Epithelial cell of proximal tubule (primary cell): ENCODE results near the gene PAIP1. TPM values are rescaled to one million over a fixed set of nuclear protein-coding genes. Genes with fewer than 3 reads are reported as not detected.
"Not testable (repeated sequence)": the region's sequence is repeated elsewhere in the genome, so short reads cannot be mapped to it uniquely, and the experiment has no call there.

Experiments used
- DNase-seq: peaks from one replicate; pipeline ENCODE4 v3.0.0-alpha.2; 2011; ENCODE audit warnings: low read depth
- H3K4me3 ChIP-seq: 2 replicates; pipeline ENCODE4 v1.5.1; 2011; ENCODE audit warnings: low read depth, mild to moderate bottlenecking, low read length
- total RNA-seq: library from RNA; depleted of rRNA; stranded (reverse); fragments of >200 nt; gene quantifications from 2 replicates; pipeline ENCODE4 v1.2.3, GENCODE V29; 2015
- TF ChIP-seq, protein P1 (sequence below): conservative IDR thresholded peaks from 2 replicates; pipeline ENCODE4 v1.5.1; 2012; ENCODE audit warnings: low read depth, mild to moderate bottlenecking, low read length

PAIP1 gene
- total RNA-seq, 1 donor from 2014 or later: 98.4 TPM

DNA sequence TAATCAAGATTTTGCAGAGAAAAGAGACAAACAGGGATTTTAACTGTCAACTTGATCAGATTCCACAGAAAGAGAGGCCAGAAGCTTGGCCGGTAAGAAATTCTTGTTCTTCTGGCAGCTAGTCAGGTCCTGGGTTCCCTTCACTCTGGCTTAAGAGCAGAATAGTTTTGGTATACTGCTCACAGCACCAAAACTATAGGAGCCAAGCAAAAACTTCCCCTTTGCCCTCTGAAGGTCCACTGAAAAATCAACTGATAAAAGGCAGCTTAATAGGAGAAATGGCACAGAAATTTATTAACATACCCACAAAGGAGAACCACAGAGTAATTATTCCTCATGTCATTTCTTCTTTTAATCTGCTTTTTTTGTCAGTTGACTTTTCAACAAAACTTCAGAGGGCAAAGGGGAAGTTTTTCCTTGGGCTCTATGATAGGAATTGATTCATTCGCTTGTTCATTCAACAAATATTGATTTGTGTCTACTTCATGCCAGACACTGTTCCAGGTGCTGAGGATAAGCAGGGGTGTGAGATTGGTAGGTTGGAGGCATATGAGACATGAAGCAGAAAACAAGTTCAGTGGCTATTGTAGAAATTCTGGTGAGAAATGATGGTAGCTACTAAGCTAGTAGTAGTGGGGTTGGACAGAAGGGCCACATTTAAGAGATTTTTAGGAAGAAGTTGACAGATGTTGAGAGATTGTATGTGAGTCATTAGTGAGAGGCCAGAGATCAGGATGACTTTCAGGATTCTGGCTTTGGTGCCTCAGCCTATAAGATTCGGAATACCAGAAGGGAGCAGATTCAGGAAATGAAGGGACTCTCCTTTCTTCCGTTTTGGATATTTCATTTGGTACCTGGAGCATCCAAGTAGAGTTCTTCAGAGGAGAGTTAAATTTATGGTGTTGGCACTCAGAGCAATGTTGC is 25.5 kb upstream of the PAIP1 start:
- H3K4me3 ChIP-seq: no peak overlapping the region
- TF ChIP-seq, protein P1, sequence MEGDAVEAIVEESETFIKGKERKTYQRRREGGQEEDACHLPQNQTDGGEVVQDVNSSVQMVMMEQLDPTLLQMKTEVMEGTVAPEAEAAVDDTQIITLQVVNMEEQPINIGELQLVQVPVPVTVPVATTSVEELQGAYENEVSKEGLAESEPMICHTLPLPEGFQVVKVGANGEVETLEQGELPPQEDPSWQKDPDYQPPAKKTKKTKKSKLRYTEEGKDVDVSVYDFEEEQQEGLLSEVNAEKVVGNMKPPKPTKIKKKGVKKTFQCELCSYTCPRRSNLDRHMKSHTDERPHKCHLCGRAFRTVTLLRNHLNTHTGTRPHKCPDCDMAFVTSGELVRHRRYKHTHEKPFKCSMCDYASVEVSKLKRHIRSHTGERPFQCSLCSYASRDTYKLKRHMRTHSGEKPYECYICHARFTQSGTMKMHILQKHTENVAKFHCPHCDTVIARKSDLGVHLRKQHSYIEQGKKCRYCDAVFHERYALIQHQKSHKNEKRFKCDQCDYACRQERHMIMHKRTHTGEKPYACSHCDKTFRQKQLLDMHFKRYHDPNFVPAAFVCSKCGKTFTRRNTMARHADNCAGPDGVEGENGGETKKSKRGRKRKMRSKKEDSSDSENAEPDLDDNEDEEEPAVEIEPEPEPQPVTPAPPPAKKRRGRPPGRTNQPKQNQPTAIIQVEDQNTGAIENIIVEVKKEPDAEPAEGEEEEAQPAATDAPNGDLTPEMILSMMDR: no peak
- DNase-seq: no peak

DNA sequence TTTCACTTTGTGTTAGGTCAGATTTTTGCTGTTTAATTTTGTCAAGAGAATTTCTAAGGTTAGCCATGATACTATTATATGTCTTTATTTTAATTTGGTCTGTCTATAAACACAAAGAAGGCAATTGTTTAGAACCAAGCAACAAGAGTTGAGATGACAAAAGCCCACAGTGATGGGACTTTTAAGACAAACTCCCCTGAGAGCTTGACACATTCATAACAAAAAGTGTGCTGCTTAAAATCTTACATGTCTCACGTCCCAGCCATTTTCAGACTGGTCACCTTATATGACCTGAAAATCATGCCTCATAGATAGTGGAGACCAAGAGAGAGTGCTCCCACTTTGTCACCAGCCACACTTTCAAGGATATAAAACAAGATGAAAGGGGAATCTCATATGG is 24.5 kb upstream of the PAIP1 start:
- TF ChIP-seq, protein P1: no peak
- H3K4me3 ChIP-seq: no peak overlapping the region
- no peak for DNase-seq

DNA sequence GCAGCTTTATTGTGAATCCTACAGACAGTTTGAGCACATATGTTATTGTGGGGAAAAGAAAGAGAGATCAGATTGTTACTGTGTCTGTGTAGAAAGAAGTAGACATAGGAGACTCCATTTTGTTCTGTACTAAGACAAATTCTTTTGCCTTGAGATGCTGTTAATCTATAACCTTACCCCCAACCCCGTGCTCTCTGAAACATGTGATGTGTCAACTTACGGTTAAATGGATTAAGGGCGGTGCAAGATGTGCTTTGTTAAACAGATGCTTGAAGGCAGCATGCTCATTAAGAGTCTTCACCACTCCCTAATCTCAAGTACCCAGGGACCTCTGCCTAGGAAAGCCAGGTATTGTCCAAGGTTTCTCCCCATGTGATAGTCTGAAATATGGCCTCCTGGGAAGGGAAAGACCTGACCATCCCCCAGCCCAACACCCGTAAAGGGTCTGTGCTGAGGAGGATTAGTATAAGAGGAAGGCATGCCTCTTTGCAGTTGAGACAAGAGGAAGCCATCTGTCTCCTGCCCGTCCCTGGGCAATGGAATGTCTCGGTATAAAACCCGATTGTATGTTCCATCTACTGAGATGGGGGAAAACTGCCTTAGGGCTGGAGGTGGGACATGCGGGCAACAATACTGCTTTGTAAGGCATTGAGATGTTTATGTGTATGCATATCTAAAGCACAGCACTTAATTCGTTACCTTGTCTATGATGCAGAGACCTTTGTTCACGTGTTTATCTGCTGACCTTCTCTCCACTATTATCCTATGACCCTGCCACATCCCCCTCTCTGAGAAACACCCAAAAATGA is 23.7 kb upstream of the PAIP1 start:
- not testable (repeated sequence) for H3K4me3 ChIP-seq, DNase-seq

DNA sequence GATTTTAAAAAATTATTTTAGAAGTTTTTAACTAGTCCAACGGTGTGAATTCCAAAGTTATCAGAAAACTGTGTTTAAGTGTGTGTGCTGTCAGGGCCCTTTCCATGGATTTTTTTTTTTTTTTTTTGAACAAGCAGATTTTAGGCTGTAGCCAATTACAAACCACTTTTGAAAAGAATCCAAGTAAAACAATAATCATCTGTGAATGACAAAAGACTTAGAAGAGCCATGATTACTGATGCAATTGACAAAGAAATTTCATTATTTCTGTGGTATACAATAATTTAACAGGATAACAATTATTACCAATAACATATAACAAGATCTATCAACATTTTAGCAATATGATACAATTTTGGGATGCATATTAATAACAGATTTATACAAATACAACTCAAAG is 16.2 kb upstream of the PAIP1 start:
- TF ChIP-seq, protein P1: no peak
- H3K4me3 ChIP-seq: no peak overlapping the region
- DNase-seq: no peak

DNA sequence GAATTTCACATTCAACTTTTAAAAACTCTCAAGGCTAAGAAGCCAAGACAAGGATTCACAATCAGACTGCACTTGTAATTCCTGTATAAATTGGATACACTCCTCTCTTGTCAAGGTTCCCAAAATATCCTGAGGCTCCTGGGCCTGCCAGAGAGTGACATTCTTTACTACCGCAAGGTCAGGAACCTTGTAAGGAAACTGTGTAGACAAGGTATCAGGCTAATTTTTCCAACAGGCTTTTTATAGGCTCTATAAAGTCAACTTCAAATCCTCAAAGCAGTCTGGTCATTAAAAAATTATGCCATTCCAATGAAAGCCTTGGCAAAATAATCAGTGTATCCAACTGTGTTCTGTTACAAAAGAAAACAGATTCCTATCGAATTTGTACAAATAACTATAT is 15.5 kb upstream of the PAIP1 start:
- H3K4me3 ChIP-seq: no peak overlapping the region
- TF ChIP-seq, protein P1: no peak
- no peak for DNase-seq

DNA sequence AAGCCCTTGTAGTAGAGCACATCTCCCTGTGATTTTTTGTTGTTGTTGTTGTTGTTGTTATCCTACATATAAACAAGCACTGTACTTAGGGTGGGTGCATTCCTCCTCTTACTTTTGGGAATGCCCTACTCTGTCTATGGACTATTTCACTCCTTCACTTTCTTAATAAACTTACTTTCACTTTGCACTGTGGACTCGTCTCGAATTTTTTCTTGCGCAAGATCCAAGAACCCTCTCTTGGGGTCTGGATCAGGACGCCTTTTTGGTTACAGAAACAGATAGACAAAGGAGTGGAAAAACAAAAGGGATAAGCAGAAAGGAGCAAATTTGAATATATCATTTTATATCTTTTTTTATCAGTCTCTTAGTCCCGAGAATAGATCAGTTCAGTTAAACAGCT is 14.4 kb upstream of the PAIP1 start:
- TF ChIP-seq, protein P1: no peak
- DNase-seq: no peak
- H3K4me3 ChIP-seq: no peak overlapping the region

DNA sequence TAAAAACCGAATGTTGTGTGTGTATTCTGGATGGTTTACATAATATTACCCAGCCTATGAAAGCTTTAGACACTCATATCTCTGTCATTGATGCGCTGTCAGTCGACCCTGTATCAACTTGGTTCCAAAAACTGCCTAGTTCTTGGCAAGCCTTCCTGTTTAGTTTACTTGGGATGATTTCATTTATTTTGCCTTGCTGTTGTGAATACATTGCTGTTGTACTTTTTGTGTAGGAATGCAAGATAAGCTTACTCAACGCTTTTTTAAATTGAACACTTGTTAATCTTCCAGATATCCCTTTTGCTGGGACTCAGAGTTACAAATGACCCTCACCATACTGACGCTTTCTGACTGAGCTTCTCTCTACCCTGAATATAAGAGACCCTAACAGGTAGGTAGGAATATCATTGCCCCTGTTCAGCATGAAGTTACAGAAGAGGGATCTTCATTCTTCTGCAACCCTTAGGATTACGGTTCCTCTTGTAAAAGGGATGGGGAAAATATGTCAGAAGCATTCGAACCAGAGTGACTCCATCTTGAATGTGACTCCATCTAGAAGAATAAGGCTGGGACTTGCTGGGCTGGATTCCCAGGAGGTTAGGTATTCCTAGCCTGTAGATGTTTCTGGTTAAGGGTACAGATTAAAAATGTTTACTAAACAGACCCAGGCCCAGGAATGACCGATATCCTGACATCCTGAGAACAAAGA is 13.7 kb upstream of the PAIP1 start:
- TF ChIP-seq, protein P1: no peak

More for the DNA sequence above, 13.7 kb upstream of the PAIP1 start:
- DNase-seq: no peak
- H3K4me3 ChIP-seq: no peak overlapping the region
